Measurements from ENCODE around the gene PAPPA2. TPM values are rescaled to one million over a fixed set of nuclear protein-coding genes. Genes with fewer than 3 reads are reported as not detected.
"Not testable (repeated sequence)": the region's sequence is repeated elsewhere in the genome, so short reads cannot be mapped to it uniquely, and the experiment has no call there.

Gene PAPPA2
- total RNA-seq, 1 donor from 2014 or later = 0.12 TPM

GRCh38 chr1:176699821-176700220 lies 236.8 kb downstream of the PAPPA2 start:
- no peak for ATAC-seq

GRCh38 chr1:176701151-176701866 lies 238.3 kb downstream of the PAPPA2 start:
- ATAC-seq = no peak

GRCh38 chr1:176702901-176703300 lies 239.9 kb downstream of the PAPPA2 start:
- no peak for ATAC-seq

- ATAC-seq = no peak
These were observed 242.6 kb downstream of the PAPPA2 start for GRCh38 chr1:176705585-176705984.

- ATAC-seq = no peak
These were observed 254.2 kb downstream of the PAPPA2 start for GRCh38 chr1:176717066-176717750.

- no peak for ATAC-seq
These were observed 256.5 kb downstream of the PAPPA2 start for GRCh38 chr1:176719447-176719846.

GRCh38 chr1:176720838-176721237 lies 257.9 kb downstream of the PAPPA2 start:
- no peak for ATAC-seq

GRCh38 chr1:176733661-176734060 lies 270.7 kb downstream of the PAPPA2 start:
- ATAC-seq = no peak

- ATAC-seq = no peak
These were observed 272.2 kb downstream of the PAPPA2 start for GRCh38 chr1:176735201-176735600.

- ATAC-seq = no peak
These were observed 273.0 kb downstream of the PAPPA2 start for GRCh38 chr1:176736015-176736414.

- no peak for ATAC-seq
These were observed 278.2 kb downstream of the PAPPA2 start for GRCh38 chr1:176741181-176741580.

GRCh38 chr1:176742322-176742721 lies 279.3 kb downstream of the PAPPA2 start:
- no peak for ATAC-seq

GRCh38 chr1:176744142-176744541 lies 281.2 kb downstream of the PAPPA2 start:
- ATAC-seq = no peak

GRCh38 chr1:176745945-176746344 lies 283.0 kb downstream of the PAPPA2 start:
- ATAC-seq = no peak

GRCh38 chr1:176752505-176752904 lies 289.5 kb downstream of the PAPPA2 start:
- no peak for ATAC-seq

- ATAC-seq = no peak
These were observed 291.7 kb downstream of the PAPPA2 start for GRCh38 chr1:176754676-176755075.

GRCh38 chr1:176756817-176757216 lies 293.8 kb downstream of the PAPPA2 start:
- not testable (repeated sequence) for ATAC-seq

- no peak for ATAC-seq
These were observed 302.6 kb downstream of the PAPPA2 start for GRCh38 chr1:176765608-176766007.

- no peak for ATAC-seq
These were observed 303.8 kb downstream of the PAPPA2 start for GRCh38 chr1:176766779-176767178.

- no peak for ATAC-seq
These were observed 304.8 kb downstream of the PAPPA2 start for GRCh38 chr1:176767714-176768136.

- no peak for ATAC-seq
These were observed 305.6 kb downstream of the PAPPA2 start for GRCh38 chr1:176768532-176768931.

- no peak for ATAC-seq
These were observed 307.1 kb downstream of the PAPPA2 start for GRCh38 chr1:176770066-176770465.

GRCh38 chr1:176773038-176773437 lies 310.1 kb downstream of the PAPPA2 start:
- no peak for ATAC-seq

- ATAC-seq = no peak
These were observed 311.2 kb downstream of the PAPPA2 start for GRCh38 chr1:176774224-176774623.

All from esophagus mucosa (tissue), 1 donor.